Pancreas (tissue), 10 donors: ENCODE data around the gene RPA1. TPM values are rescaled to one million over a fixed set of nuclear protein-coding genes. Genes with fewer than 3 reads are reported as not detected.

Source experiments
- ATAC-seq, 4 donors: fragments of 200-7000 bp; cut with Tn5 transposase; one replicate each; pipeline versions ENCODE4 v1.8.0 to v1.9.1; 2020; ENCODE audit warnings: mild to moderate bottlenecking in 4 of 4, moderate library complexity in 4 of 4
- DNase-seq, 6 donors: peaks; one replicate each; pipeline ENCODE4 v3.0.0-alpha.2; 2020
- FAIRE-seq: peaks from 2 replicates; lab custom pipeline; 2012; peaks lifted over from hg19 to GRCh38; lab: Jason Lieb, UNC
- H3K27ac ChIP-seq, 4 donors: fragments of 200-600 bp; sonication (generic); 1 replicate in 3 of 4; 2 replicates in 1 of 4; pipeline versions ENCODE4 v1.5.0 to v1.8.0; 2020
- H3K27me3 ChIP-seq, 4 donors: fragments of 200-600 bp; one replicate each; pipeline ENCODE4 v1.8.0; 2021
- H3K36me3 ChIP-seq, 3 donors: fragments of 200-600 bp; sonication (generic) in 1 of 3; one replicate each; pipeline versions ENCODE4 v1.5.0 to v1.8.0; 2020 to 2021
- H3K4me1 ChIP-seq, 3 donors: fragments of 200-600 bp; one replicate each; pipeline ENCODE4 v1.8.0; 2021
- H3K4me3 ChIP-seq, 4 donors: fragments of 200-600 bp; sonication (generic) in 2 of 4; one replicate each; pipeline versions ENCODE4 v1.5.0 to v1.8.0; 2020 to 2021
- H3K9me3 ChIP-seq, 4 donors: fragments of 200-600 bp; one replicate each; pipeline ENCODE4 v1.8.0; 2021
- WGBS, 2 donors: extraction: QIAGEN DNeasy Blood & Tissue Kit; methylation state at CpG; one replicate each; pipeline ENCODE4 v1.1.7; 2013; 5-methylcytosine and 5-hydroxymethylcytosine counted together
- intact Hi-C, 3 donors: fragments of 100-400 bp; cut with DNase I; formaldehyde crosslinking; loops; one replicate each; pipeline versions ENCODE4 v1.11.1 to v1.14.2; 2022
- polyA plus RNA-seq, 2 donors: library from polyadenylated mRNA; stranded (reverse); fragments of 200-250 nt; gene quantifications; one replicate each; pipeline ENCODE4 v1.2.3, GENCODE V29; 2013
- total RNA-seq, 6 donors: library from RNA; stranded (reverse); fragmentation: NEBNext Ultra II Directional in 4 of 6; extraction: Animal tissue kit (Norgen Biotek cat#: 25700) in 4 of 6; gene quantifications; one replicate each; pipeline versions ENCODE4 v1.2.1 to v1.2.4, GENCODE V29; 2021 to 2023
- TF ChIP-seq, protein P1 (sequence below), 4 donors: fragments of 200-600 bp; sonication (generic) in 3 of 4; IDR thresholded peaks; one replicate each; pipeline versions ENCODE4 v1.5.0 to v1.8.0; 2021; ENCODE audit warnings: antibody characterized with exemption in 4 of 4
- donor health status: healthy with polysubstance abuse.
- donor health status: DM: no; HTN: no; CAD: no; lungs with moderate emphysema.
- donor health status: DM: no; HTN: no; CAD: no.
- donor health status: control.
- donor health status: control.
- donor health status: Bipolar disorder and iron deficiency.
- donor health status: DM: yes; HTN: yes; CAD: no.
- donor health status: DM: no; HTN: no; CAD: no.
- donor health status: DM: no; HTN: no; CAD: no.
- donor health status: DM: yes; HTN: yes; CAD: no.

RPA1 gene
- total and polyA plus RNA-seq, 8 donors = 6.5 to 43.9 (median 36.1) TPM

DNA sequence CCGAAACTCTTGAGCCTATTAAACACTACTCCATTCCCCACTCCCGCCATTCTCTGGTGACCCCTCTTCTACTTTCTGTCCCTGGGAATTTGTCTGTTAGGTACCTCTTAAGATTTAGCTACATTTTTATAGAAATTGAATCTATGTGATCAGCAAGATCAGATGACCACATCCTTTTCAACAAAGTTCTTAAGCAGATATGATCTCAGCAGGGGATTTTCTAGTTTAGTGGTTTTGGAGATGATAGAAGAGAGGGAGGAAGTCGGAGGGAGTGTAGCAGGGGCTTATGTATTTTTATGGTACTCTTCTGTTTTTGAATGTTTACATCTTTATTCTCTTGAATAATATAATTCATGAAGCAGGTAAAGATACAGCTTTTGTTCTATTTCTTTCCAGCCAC lies 40.8 kb downstream of the RPA1 start:
- TF ChIP-seq, protein P1, sequence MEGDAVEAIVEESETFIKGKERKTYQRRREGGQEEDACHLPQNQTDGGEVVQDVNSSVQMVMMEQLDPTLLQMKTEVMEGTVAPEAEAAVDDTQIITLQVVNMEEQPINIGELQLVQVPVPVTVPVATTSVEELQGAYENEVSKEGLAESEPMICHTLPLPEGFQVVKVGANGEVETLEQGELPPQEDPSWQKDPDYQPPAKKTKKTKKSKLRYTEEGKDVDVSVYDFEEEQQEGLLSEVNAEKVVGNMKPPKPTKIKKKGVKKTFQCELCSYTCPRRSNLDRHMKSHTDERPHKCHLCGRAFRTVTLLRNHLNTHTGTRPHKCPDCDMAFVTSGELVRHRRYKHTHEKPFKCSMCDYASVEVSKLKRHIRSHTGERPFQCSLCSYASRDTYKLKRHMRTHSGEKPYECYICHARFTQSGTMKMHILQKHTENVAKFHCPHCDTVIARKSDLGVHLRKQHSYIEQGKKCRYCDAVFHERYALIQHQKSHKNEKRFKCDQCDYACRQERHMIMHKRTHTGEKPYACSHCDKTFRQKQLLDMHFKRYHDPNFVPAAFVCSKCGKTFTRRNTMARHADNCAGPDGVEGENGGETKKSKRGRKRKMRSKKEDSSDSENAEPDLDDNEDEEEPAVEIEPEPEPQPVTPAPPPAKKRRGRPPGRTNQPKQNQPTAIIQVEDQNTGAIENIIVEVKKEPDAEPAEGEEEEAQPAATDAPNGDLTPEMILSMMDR (IDR thresholded peaks at IDR 0.05) = no peak
- 74 to 84% methylated on average over 3 of the region's 3 CpGs for WGBS, 2 donors
- no peak overlapping the region for H3K4me3 ChIP-seq
- no peaks in the 10 kb centered on the region for H3K9me3 ChIP-seq
- no peak overlapping the region for H3K27ac ChIP-seq
- DNase-seq (no peak), ATAC-seq (no peak), FAIRE-seq (no peak)
- H3K36me3 ChIP-seq = peaks cover 0 to 9% (median 2%) of the 10 kb centered on the region in 3 donors
- H3K4me1 ChIP-seq = no peaks in the 10 kb centered on the region
- no peaks in the 10 kb centered on the region for H3K27me3 ChIP-seq
- intact Hi-C loops = loop anchor here in 1 of 3 donors (10.0 kb wide), 1 partner anchor 146 kb away; the partner anchor contains the start of gene WDR81

DNA sequence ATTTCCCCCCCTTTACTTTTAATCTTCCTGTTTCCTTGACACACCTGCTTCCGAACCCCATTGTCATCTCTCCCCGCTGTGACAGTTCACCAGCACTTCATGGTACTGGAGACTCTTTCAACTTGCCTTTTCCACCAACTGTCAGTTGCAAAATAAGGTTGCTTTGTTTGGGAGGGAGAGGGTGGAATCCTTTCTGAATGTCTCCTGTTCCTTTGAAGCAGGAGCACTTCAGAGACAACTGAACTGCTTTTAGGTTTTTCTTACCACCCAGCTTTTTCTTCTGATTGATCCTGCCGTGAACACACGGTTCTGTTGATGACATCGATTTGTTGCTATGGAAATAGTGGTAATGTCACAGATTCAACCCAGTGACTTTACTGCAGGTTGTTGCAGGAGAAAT lies 42.0 kb downstream of the RPA1 start:
- Histone ChIP-seq H3K9me3 (no peaks in the 10 kb centered on the region), H3K4me1 (no peaks in the 10 kb centered on the region), H3K4me3 (no peak overlapping the region), H3K36me3 (peaks cover 0 to 12% (median 4%) of the 10 kb centered on the region in 3 donors), H3K27ac (no peak overlapping the region), H3K27me3 (no peaks in the 10 kb centered on the region)
- 82 to 84% methylated on average over 5 of the region's 5 CpGs for WGBS, 2 donors
- FAIRE-seq (no peak), ATAC-seq (no peak), DNase-seq (no peak)
- intact Hi-C loops = loop anchor here in 1 of 3 donors (10.0 kb wide), 1 partner anchor 147 kb away; the partner anchor contains the start of gene WDR81
- TF ChIP-seq, protein P1 (IDR thresholded peaks at IDR 0.05) = no peak

- H3K36me3 ChIP-seq = peaks cover 0 to 12% (median 8%) of the 10 kb centered on the region in 3 donors
- no peaks in the 10 kb centered on the region for H3K27me3 ChIP-seq
- FAIRE-seq (no peak), DNase-seq (no peak), ATAC-seq (no peak)
- no peaks in the 10 kb centered on the region for H3K4me1 ChIP-seq
- 93% methylated on average over 12 of the region's 12 CpGs for WGBS, 2 donors
- H3K9me3 ChIP-seq = no peaks in the 10 kb centered on the region
- H3K4me3 ChIP-seq = no peak overlapping the region
- TF ChIP-seq, protein P1 (IDR thresholded peaks at IDR 0.05) = no peak
- H3K27ac ChIP-seq = no peak overlapping the region
- intact Hi-C loops = loop anchor here in 1 of 3 donors (10.0 kb wide), 1 partner anchor 147 kb away; the partner anchor contains the start of gene WDR81
Measured at GRCh38 chr17:1872254-1872653, 42.4 kb downstream of the RPA1 start.

- FAIRE-seq = no peak
Measured at GRCh38 chr17:1872976-1873375, 43.2 kb downstream of the RPA1 start.

More at GRCh38 chr17:1872976-1873375, 43.2 kb downstream of the RPA1 start:
- 91% methylated on average over 4 of the region's 4 CpGs for WGBS, 2 donors
- intact Hi-C loops = loop anchor here in 1 of 3 donors (10.0 kb wide), 1 partner anchor 148 kb away; the partner anchor contains the start of gene WDR81
- TF ChIP-seq, protein P1 (IDR thresholded peaks at IDR 0.05) = no peak
- H3K4me3 ChIP-seq = no peak overlapping the region
- H3K36me3 ChIP-seq = peaks cover 0 to 19% (median 8%) of the 10 kb centered on the region in 3 donors
- H3K4me1 ChIP-seq = no peaks in the 10 kb centered on the region
- H3K27me3 ChIP-seq = no peaks in the 10 kb centered on the region
- ATAC-seq (no peak), DNase-seq (no peak)
- no peak overlapping the region for H3K27ac ChIP-seq
- H3K9me3 ChIP-seq = no peaks in the 10 kb centered on the region
